A673 (cell line): Measurements from ENCODE around the gene DCTN5.

Source experiments
- CTCF ChIP-seq: fragments of 300-800, 200-600 bp; sonication (generic); conservative IDR thresholded peaks from 2 replicates; pipeline ENCODE4 v1.5.1; 2017; ENCODE audit warnings: low read depth, mild to moderate bottlenecking, antibody characterized with exemption, low read length, moderate library complexity, mixed read lengths
- EZH2 ChIP-seq: fragments of 200-600 bp; sonication (generic); IDR thresholded peaks from 2 replicates; pipeline ENCODE4 v1.6.1; 2017; ENCODE audit warnings: borderline replicate concordance, low read depth, mild to moderate bottlenecking, mixed read lengths, antibody characterized with exemption, low read length; ENCODE audit not compliant: poor library complexity, severe bottlenecking

- no peak for TF ChIP-seq EZH2
- TF ChIP-seq CTCF, result no peak
Observed at GRCh38 chr16:23712976-23713375, 71.7 kb downstream of the DCTN5 start, which contains the start of gene ERN2.
